Calu3 (cell line): ENCODE data around the gene HSPA1L. TPM values are rescaled to one million over a fixed set of nuclear protein-coding genes. Genes with fewer than 3 reads are reported as not detected.
"Not testable (repeated sequence)": the region's sequence is repeated elsewhere in the genome, so short reads cannot be mapped to it uniquely, and the experiment has no call there.

Source experiments
- BruUV-seq: library from RNA; stranded (reverse); fragments of 400-500 nt; replicated peaks from 2 replicates; lab custom pipeline; 2021; lab: Mats Ljungman, UMichigan
- CTCF ChIA-PET: fragments of 300-600 bp; sonication (Branson Sonifier 250); formaldehyde crosslinking; loops from one replicate; lab custom pipeline; 2022; ENCODE audit warnings: antibody characterized with exemption; lab: Charles Lee
- DNase-seq: peaks from one replicate; pipeline ENCODE4 v3.0.0; 2022
- H3K27ac Mint-ChIP-seq: one replicate; pipeline ENCODE4 v1.8.0; 2022; ENCODE audit warnings: mixed read lengths; ENCODE audit not compliant: unreplicated experiment
- H3K27me3 Mint-ChIP-seq: one replicate; pipeline ENCODE4 v1.8.0; 2022; ENCODE audit warnings: mixed read lengths; ENCODE audit not compliant: unreplicated experiment
- H3K36me3 Mint-ChIP-seq: one replicate; pipeline ENCODE4 v1.8.0; 2022; ENCODE audit warnings: mild to moderate bottlenecking, moderate library complexity, mixed read lengths; ENCODE audit not compliant: insufficient read depth, unreplicated experiment
- H3K4me1 Mint-ChIP-seq: one replicate; pipeline ENCODE4 v1.8.0; 2022; ENCODE audit warnings: mild to moderate bottlenecking, low read depth, mixed read lengths; ENCODE audit not compliant: unreplicated experiment
- H3K4me3 Mint-ChIP-seq: one replicate; pipeline ENCODE4 v1.8.0; 2022; ENCODE audit warnings: mild to moderate bottlenecking, low read depth, moderate library complexity, mixed read lengths; ENCODE audit not compliant: unreplicated experiment
- H3K9me3 Mint-ChIP-seq: one replicate; pipeline ENCODE4 v1.8.0; 2022; ENCODE audit warnings: low read depth, mixed read lengths; ENCODE audit not compliant: unreplicated experiment
- CTCF ChIP-seq: fragments of 200-600 bp; IDR thresholded peaks from one replicate; pipeline ENCODE4 v1.8.0; 2022; ENCODE audit warnings: antibody characterized with exemption; ENCODE audit not compliant: unreplicated experiment
- intact Hi-C: fragments of 100-400 bp; cut with micrococcal nuclease; formaldehyde crosslinking; loops from one replicate; pipeline ENCODE4 v1.10.0; 2022; ENCODE audit not compliant: unreplicated experiment
- total RNA-seq: library from RNA; stranded (reverse); gene quantifications from 2 replicates; pipeline ENCODE4 v1.2.3, GENCODE V29; 2022

HSPA1L gene
- total RNA-seq, 1 experiment from 2014 or later, result 4.2 TPM

- H3K9me3 Mint-ChIP-seq, result no peaks in the 10 kb centered on the region
- H3K27me3 Mint-ChIP-seq, result peaks cover 9% of the 10 kb centered on the region
- no peak for TF ChIP-seq CTCF
- peaks cover 56% of the 10 kb centered on the region for H3K36me3 Mint-ChIP-seq
- no peak for DNase-seq
- H3K4me1 Mint-ChIP-seq, result peaks cover 19% of the 10 kb centered on the region
- H3K27ac Mint-ChIP-seq, result no peak overlapping the region
- no peak overlapping the region for H3K4me3 Mint-ChIP-seq
- BruUV-seq, result no TSS peak
- intact Hi-C loops, result loop anchor here (5.0 kb wide), 1 partner anchor 83 kb away; the partner anchor contains the start of gene VWA7
- CTCF ChIA-PET, result no interaction called here
Measured at GRCh38 chr6:31859923-31860322, 44.8 kb upstream of the HSPA1L start.

GRCh38 chr6:31858707-31859106 lies 43.6 kb upstream of the HSPA1L start:
- Mint-ChIP-seq H3K36me3 (peaks cover 44% of the 10 kb centered on the region), H3K27me3 (peaks cover 9% of the 10 kb centered on the region), H3K4me3 (no peak overlapping the region), H3K27ac (no peak overlapping the region), H3K4me1 (peaks cover 19% of the 10 kb centered on the region), H3K9me3 (no peaks in the 10 kb centered on the region)
- no TSS peak for BruUV-seq
- no peak for TF ChIP-seq CTCF
- CTCF ChIA-PET, result no interaction called here
- intact Hi-C loops, result no loop called here
- no peak for DNase-seq

GRCh38 chr6:31857774-31858173 lies 42.7 kb upstream of the HSPA1L start:
- DNase-seq, H3K9me3 Mint-ChIP-seq, H3K27me3 Mint-ChIP-seq, H3K4me3 Mint-ChIP-seq, intact Hi-C loops, CTCF ChIA-PET, H3K27ac Mint-ChIP-seq, BruUV-seq: not testable (repeated sequence)
- Mint-ChIP-seq H3K36me3 (peaks cover 38% of the 10 kb centered on the region), H3K4me1 (peaks cover 14% of the 10 kb centered on the region)

GRCh38 chr6:31851980-31852718 lies 37.1 kb upstream of the HSPA1L start:
- Mint-ChIP-seq H3K27ac (peak overlapping the region; percentile 39), H3K36me3 (peaks cover 14% of the 10 kb centered on the region), H3K4me1 (peaks cover 12% of the 10 kb centered on the region)
- CTCF ChIA-PET, H3K27me3 Mint-ChIP-seq, DNase-seq, H3K4me3 Mint-ChIP-seq, BruUV-seq, intact Hi-C loops, H3K9me3 Mint-ChIP-seq: not testable (repeated sequence)

- Mint-ChIP-seq H3K4me3 (no peak overlapping the region), H3K36me3 (peaks cover 14% of the 10 kb centered on the region), H3K9me3 (no peaks in the 10 kb centered on the region), H3K27me3 (no peaks in the 10 kb centered on the region), H3K27ac (peak overlapping the region; percentile 1), H3K4me1 (peaks cover 12% of the 10 kb centered on the region)
- intact Hi-C loops, result no loop called here
- CTCF ChIA-PET, result no interaction called here
- no peak for DNase-seq
- TF ChIP-seq CTCF, result no peak
- no TSS peak for BruUV-seq
Measured at GRCh38 chr6:31851485-31851832, 36.4 kb upstream of the HSPA1L start.
